HG03064 (cell line): ENCODE measurements around the gene CCL3.
"Not testable (repeated sequence)": the region's sequence is repeated elsewhere in the genome, so short reads cannot be mapped to it uniquely, and the experiment has no call there.

Experiments used
- ATAC-seq: cut with Tn5 transposase; IDR thresholded peaks from one replicate; pipeline ENCODE4 v1.9.1; 2021; ENCODE audit warnings: low read depth; ENCODE audit not compliant: unreplicated experiment

CCL3 gene

GRCh38 chr17:36117505-36118382 lies 27.8 kb upstream of the CCL3 start:
- no peak for ATAC-seq

GRCh38 chr17:36115649-36115977 lies 25.7 kb upstream of the CCL3 start:
- ATAC-seq = not testable (repeated sequence)

- not testable (repeated sequence) for ATAC-seq
Measured at GRCh38 chr17:36114971-36115648, 25.2 kb upstream of the CCL3 start.

DNA sequence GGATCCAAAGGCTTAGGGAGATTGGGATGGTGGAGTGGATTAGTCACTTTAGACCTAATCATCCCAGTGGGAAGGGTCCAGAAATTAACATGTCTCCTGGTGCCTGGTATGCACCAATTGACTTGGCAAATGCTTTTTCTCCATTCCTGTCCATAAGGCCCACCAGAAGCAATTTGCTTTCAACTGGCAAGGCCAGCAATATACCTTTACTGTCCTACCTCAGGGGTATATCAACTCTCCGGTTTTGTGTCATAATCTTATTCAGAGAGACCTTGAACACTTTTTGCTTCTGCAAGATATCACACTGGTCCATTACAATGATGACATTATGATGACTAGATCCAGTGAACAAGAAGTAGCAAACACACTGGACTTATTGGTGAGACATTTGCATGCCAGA lies 23.2 kb upstream of the CCL3 start:
- not testable (repeated sequence) for ATAC-seq

GRCh38 chr17:36112572-36112971 lies 22.6 kb upstream of the CCL3 start:
- ATAC-seq = no peak

GRCh38 chr17:36111068-36111490 lies 21.1 kb upstream of the CCL3 start:
- no peak for ATAC-seq

- ATAC-seq = not testable (repeated sequence)
Measured at GRCh38 chr17:36108265-36108664, 18.3 kb upstream of the CCL3 start.

DNA sequence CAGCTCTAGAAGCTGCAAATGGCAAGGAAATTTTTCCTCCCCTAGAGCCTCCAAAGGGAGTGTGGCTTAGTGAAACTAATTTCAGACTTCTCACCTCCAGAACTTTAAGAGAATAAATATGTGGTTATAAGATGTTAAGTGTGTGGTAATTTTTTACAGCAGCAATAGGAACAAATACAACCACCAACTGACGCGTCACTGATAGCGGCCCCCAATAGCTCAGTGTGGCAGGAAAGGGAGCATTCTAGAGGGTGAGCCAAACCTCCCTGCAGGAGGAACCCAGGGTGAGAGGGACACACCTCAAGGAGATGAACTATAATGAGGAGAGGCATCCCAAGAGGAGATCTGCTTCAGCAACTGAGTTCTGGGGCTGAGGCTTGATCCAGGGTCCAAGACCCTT lies 17.7 kb upstream of the CCL3 start:
- ATAC-seq = no peak

- no peak for ATAC-seq
Measured at GRCh38 chr17:36106493-36106835, 16.5 kb upstream of the CCL3 start.

DNA sequence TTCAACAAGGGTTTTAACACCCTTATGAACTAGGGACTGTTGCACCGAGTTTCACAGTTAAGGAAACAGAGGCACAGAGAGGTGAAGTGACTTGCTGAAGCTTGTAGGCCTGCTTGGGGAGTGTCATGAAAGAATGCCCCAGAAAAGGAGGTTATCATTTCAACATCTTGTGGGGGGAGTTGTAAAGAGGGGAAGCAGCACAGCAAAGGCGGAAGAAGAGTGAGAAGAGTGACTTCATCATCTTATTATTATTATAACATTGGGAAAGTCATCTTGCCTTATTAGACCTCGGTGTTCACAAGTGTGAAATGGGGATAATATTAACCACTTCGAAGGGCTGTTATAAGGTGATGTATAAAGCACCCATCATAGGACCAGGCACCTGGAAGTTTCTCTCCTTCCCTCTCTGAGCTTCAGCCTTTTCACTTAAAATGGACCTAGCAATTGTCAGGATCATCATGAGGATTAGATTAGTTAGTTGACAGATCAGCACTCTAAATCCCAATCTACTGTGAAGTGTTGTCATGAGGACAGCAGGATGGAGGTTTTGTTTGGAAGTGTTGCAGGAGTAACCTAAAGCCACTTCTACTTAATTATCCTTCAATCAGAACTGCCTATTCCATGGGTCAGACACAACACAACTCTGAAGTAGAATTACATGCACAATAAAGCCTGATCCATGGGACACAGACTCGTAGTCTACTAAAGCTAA lies 16.0 kb upstream of the CCL3 start:
- no peak for ATAC-seq

- no peak for ATAC-seq
Measured at GRCh38 chr17:36104701-36105181, 14.8 kb upstream of the CCL3 start.

- ATAC-seq = not testable (repeated sequence)
Measured at GRCh38 chr17:36104246-36104645, 14.3 kb upstream of the CCL3 start.

GRCh38 chr17:36103401-36103975 lies 13.5 kb upstream of the CCL3 start, which contains the start of gene CCL4:
CCL4 (plus strand) TSS chr17:36103827; CDS start chr17:36103906, 79 bp downstream.
- peak; percentile 65 for ATAC-seq

GRCh38 chr17:36099004-36099403 lies 9.1 kb upstream of the CCL3 start:
- not testable (repeated sequence) for ATAC-seq

GRCh38 chr17:36095992-36096391 lies 6.0 kb upstream of the CCL3 start:
- no peak for ATAC-seq

- no peak for ATAC-seq
Measured at GRCh38 chr17:36094746-36095145, 4.8 kb upstream of the CCL3 start.

- ATAC-seq = no peak
Measured at GRCh38 chr17:36094232-36094631, 4.3 kb upstream of the CCL3 start.

DNA sequence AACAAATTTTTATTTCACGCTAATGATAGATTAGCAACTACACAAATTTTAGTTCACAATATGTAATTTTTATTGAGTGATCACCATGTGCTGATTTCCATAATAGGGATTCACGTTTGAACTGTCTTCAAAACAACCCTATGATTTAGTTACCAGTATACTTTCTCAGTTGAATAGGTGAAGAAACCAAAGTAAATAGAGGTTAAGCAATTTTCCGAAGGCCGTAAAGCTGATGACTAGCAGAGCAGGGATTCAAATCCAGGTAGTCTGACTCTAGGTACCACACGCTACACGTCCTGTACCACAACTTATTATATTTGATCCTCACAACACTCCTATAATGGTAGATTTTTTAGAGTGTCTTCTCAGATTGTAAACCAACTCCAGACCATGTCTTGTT lies 2.8 kb upstream of the CCL3 start:
- ATAC-seq = not testable (repeated sequence)

- ATAC-seq = no peak
Measured at GRCh38 chr17:36092230-36092629, 2.3 kb upstream of the CCL3 start.

GRCh38 chr17:36089339-36089865 lies 541 bp downstream of the CCL3 start:
- no peak for ATAC-seq
